ENCODE measurements around the gene HIBADH.

DNA sequence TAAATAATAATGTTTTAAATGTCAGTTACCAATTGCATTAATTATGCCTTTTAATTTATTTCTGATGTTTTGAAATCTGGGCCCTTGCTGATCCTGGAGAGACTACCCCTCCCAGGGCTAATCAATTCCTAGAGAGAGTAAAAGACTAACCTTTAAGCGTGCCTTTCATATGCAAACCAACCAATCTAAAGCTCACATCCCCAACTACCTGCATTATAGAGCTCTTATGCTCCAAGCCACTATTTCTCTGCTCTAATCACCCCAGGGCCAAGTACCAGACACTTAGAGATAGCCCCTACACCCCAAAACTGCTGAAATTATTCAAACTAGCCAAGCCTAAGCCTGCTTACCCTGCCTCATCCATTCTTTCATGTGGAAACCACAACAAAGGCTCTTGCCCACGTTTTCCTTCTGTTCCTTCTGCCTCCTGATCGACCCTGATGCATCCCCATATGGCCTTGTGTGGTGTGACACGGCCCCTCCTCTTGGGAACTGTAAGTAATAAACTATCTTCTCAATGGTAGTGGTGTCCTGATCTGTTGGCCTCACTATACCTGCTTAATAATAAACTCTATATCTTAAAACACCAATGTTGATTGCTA, 97.7 kb downstream of the HIBADH start:
- TF ChIP-seq, protein P1, sequence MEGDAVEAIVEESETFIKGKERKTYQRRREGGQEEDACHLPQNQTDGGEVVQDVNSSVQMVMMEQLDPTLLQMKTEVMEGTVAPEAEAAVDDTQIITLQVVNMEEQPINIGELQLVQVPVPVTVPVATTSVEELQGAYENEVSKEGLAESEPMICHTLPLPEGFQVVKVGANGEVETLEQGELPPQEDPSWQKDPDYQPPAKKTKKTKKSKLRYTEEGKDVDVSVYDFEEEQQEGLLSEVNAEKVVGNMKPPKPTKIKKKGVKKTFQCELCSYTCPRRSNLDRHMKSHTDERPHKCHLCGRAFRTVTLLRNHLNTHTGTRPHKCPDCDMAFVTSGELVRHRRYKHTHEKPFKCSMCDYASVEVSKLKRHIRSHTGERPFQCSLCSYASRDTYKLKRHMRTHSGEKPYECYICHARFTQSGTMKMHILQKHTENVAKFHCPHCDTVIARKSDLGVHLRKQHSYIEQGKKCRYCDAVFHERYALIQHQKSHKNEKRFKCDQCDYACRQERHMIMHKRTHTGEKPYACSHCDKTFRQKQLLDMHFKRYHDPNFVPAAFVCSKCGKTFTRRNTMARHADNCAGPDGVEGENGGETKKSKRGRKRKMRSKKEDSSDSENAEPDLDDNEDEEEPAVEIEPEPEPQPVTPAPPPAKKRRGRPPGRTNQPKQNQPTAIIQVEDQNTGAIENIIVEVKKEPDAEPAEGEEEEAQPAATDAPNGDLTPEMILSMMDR (IDR thresholded peaks at IDR 0.05): no peak
- no peak for TF ChIP-seq ZFX (IDR thresholded peaks at IDR 0.05; ENCODE audit: borderline replicate concordance)
